DMS53 (cell line): ENCODE data around the gene SLC45A3.

Experiments
- DNase-seq: peaks from one replicate; lab custom pipeline; 2025; lab: John Stamatoyannopoulos, UW

Gene SLC45A3

GRCh38 chr1:205633421-205633976 lies 46.8 kb downstream of the SLC45A3 start:
- DNase-seq: peak; percentile 11

GRCh38 chr1:205632669-205633169 lies 47.6 kb downstream of the SLC45A3 start:
- peak; percentile 31 for DNase-seq

GRCh38 chr1:205631768-205632668 lies 48.3 kb downstream of the SLC45A3 start, which contains the start of gene ELK4:
TSS of gene ELK4 (minus strand) at chr1:205632011. CDS start at chr1:205623882, 8,129 bp downstream.
- peak; percentile 100 for DNase-seq

GRCh38 chr1:205631010-205631767 lies 49.1 kb downstream of the SLC45A3 start:
- peak; percentile 96 for DNase-seq

- no peak for DNase-seq
Observed at GRCh38 chr1:205630651-205631009, 49.7 kb downstream of the SLC45A3 start.

- DNase-seq: peak; percentile 26
Observed at GRCh38 chr1:205630241-205630640, 50.1 kb downstream of the SLC45A3 start.

GRCh38 chr1:205629751-205630150 lies 50.6 kb downstream of the SLC45A3 start:
- DNase-seq: no peak

GRCh38 chr1:205627956-205628355 lies 52.4 kb downstream of the SLC45A3 start:
- DNase-seq: no peak

- no peak for DNase-seq
Observed at GRCh38 chr1:205626216-205626615, 54.1 kb downstream of the SLC45A3 start.

GRCh38 chr1:205623646-205624045 lies 56.7 kb downstream of the SLC45A3 start:
- DNase-seq: no peak

GRCh38 chr1:205620269-205620668 lies 60.0 kb downstream of the SLC45A3 start:
- DNase-seq: no peak

- DNase-seq: no peak
Observed at GRCh38 chr1:205619376-205619775, 60.9 kb downstream of the SLC45A3 start.

GRCh38 chr1:205616563-205617293 lies 63.6 kb downstream of the SLC45A3 start:
- DNase-seq: no peak

- DNase-seq: no peak
Observed at GRCh38 chr1:205615789-205616188, 64.5 kb downstream of the SLC45A3 start.

GRCh38 chr1:205613854-205614412 lies 66.4 kb downstream of the SLC45A3 start:
- DNase-seq: no peak

GRCh38 chr1:205612556-205612955 lies 67.8 kb downstream of the SLC45A3 start:
- no peak for DNase-seq

GRCh38 chr1:205612104-205612503 lies 68.2 kb downstream of the SLC45A3 start:
- no peak for DNase-seq

- DNase-seq: no peak
Observed at GRCh38 chr1:205610901-205611466, 69.3 kb downstream of the SLC45A3 start.

- no peak for DNase-seq
Observed at GRCh38 chr1:205610036-205610435, 70.3 kb downstream of the SLC45A3 start.
